ENCODE results near the gene COBLL1.

GRCh38 chr2:164681009-164681408 lies 160.6 kb downstream of the COBLL1 start:
- TF ChIP-seq CTCF (conservative IDR thresholded peaks at IDR 0.05) = no peak
- no peak for TF ChIP-seq EZH2 (IDR thresholded peaks at IDR 0.05; ENCODE audit: low read depth)
